Mammary epithelial cell (primary cell): Measurements from ENCODE around the gene FBLN2.

Experiments
- CTCF ChIP-seq, 2 donors: IDR thresholded peaks in 1 of 2; conservative IDR thresholded peaks in 1 of 2; 2 replicates each; pipeline ENCODE4 v1.5.1; 2011 to 2012; ENCODE audit warnings: inconsistent platforms in 2 of 2, low read length in 2 of 2, mild to moderate bottlenecking in 2 of 2, control low read depth in 1 of 2, low read depth in 1 of 2; ENCODE audit not compliant: insufficient read depth in 1 of 2; ENCODE audit errors: extremely low read depth in 1 of 2
- EZH2 ChIP-seq: IDR thresholded peaks from 2 replicates; pipeline ENCODE4 v1.6.1; 2012; ENCODE audit warnings: low read length, inconsistent platforms, borderline replicate concordance

GRCh38 chr3:13676356-13677017, 127.6 kb downstream of the FBLN2 start:
- TF ChIP-seq CTCF (conservative IDR thresholded peaks at IDR 0.05 in 1 of 2, IDR thresholded peaks at IDR 0.05 in 1 of 2; ENCODE audit: extremely low read depth in 1 of 2, insufficient read depth in 1 of 2, low read depth in 1 of 2, low read length in 2 of 2) (no peak), EZH2 (no peak)
